LoVo (cell line): ENCODE data around the gene SIMC1.

Source experiments
- DNase-seq: peaks from one replicate; pipeline ENCODE4 v3.0.0-alpha.2; 2016; ENCODE audit warnings: low spot score

SIMC1 gene

GRCh38 chr5:176364765-176365350 is 126.6 kb downstream of the SIMC1 start:
- DNase-seq, result no peak

GRCh38 chr5:176365351-176366231 is 127.4 kb downstream of the SIMC1 start, which contains the start of gene ARL10:
Gene ARL10, plus strand, starts transcription at chr5:176365487. Its CDS starts 77 bp downstream, at chr5:176365564.
- no peak for DNase-seq

GRCh38 chr5:176366232-176366894 is 128.1 kb downstream of the SIMC1 start:
- DNase-seq, result no peak

- no peak for DNase-seq
These were observed 130.5 kb downstream of the SIMC1 start for GRCh38 chr5:176368726-176369125.

- no peak for DNase-seq
These were observed 131.9 kb downstream of the SIMC1 start for GRCh38 chr5:176369934-176370711.

- DNase-seq, result no peak
These were observed 133.7 kb downstream of the SIMC1 start for GRCh38 chr5:176371621-176372539.

GRCh38 chr5:176373100-176373818 is 135.0 kb downstream of the SIMC1 start:
- DNase-seq, result no peak

- DNase-seq, result no peak
These were observed 141.7 kb downstream of the SIMC1 start for GRCh38 chr5:176379881-176380280.

- no peak for DNase-seq
These were observed 143.2 kb downstream of the SIMC1 start for GRCh38 chr5:176381423-176381822.

- DNase-seq, result no peak
These were observed 143.8 kb downstream of the SIMC1 start for GRCh38 chr5:176381979-176382378.

- DNase-seq, result no peak
These were observed 144.5 kb downstream of the SIMC1 start for GRCh38 chr5:176382721-176383120.

GRCh38 chr5:176383248-176383905 is 145.2 kb downstream of the SIMC1 start:
- DNase-seq, result no peak

GRCh38 chr5:176383961-176384360 is 145.7 kb downstream of the SIMC1 start:
- DNase-seq, result no peak

GRCh38 chr5:176384366-176384930 is 146.2 kb downstream of the SIMC1 start:
- DNase-seq, result no peak

- DNase-seq, result no peak
These were observed 146.8 kb downstream of the SIMC1 start for GRCh38 chr5:176384991-176385390.

- DNase-seq, result no peak
These were observed 148.3 kb downstream of the SIMC1 start for GRCh38 chr5:176386491-176386890.

- DNase-seq, result no peak
These were observed 149.2 kb downstream of the SIMC1 start for GRCh38 chr5:176387384-176387925.

- DNase-seq, result peak; percentile 29
These were observed 149.8 kb downstream of the SIMC1 start for GRCh38 chr5:176388003-176388443.
